Femur (tissue), 1 donor: ENCODE data around the gene PCDH17.
A peak's percentile ranks its signal among the peaks of the same experiment; 100 is the strongest.

Experiments used
- DNase-seq: peaks from one replicate; pipeline ENCODE4 v3.0.0-alpha.2; 2017

Gene PCDH17

GRCh38 chr13:57740719-57741118 lies 109.2 kb downstream of the PCDH17 start:
- peak; percentile 37 for DNase-seq

DNA sequence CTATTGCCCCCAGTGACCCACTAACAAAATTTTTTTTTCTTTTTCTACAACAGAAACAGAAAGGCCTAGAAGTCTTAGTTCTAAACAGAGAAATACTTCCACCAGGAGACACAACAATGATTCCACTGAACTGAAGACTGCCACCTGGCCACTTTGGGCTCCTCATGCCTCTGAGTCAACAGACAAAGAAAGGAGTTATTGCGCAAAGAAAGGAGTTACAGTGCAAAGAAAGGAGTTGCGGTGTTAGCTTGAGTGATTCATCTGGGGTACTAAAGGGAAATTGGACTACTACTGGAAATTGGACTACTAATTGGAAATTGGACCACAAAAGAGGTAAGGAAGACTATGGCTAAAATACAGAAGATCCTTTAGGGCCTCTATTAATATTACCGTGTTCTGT lies 116.6 kb downstream of the PCDH17 start:
- DNase-seq: no peak

- DNase-seq: no peak
Observed at GRCh38 chr13:57760951-57761350, 129.4 kb downstream of the PCDH17 start.

- no peak for DNase-seq
Observed at GRCh38 chr13:57763689-57764088, 132.1 kb downstream of the PCDH17 start.
